ENCODE results near the gene ENG.

ENG gene

GRCh38 chr9:127890053-127890452, 35.6 kb upstream of the ENG start:
- H3K4me3 ChIP-seq (ENCODE audit: low read length): no peak overlapping the region
- H3K9me3 ChIP-seq (ENCODE audit: control insufficient read depth, insufficient read depth, low read length): no peaks in the 10 kb centered on the region
- H3K27me3 ChIP-seq (ENCODE audit: control insufficient read depth, low read length): no peaks in the 10 kb centered on the region
- H3K9me2 ChIP-seq (replicated peaks; ENCODE audit: control insufficient read depth, low read length): no peaks in the 10 kb centered on the region
- TF ChIP-seq EZH2phosphoT487 (IDR thresholded peaks at IDR 0.05; ENCODE audit: borderline replicate concordance, low read length) (no peak), CTCF (IDR thresholded peaks at IDR 0.05; ENCODE audit: low read depth, low read length, poor library complexity, severe bottlenecking) (no peak)
- no peaks in the 10 kb centered on the region for H4K20me1 ChIP-seq (ENCODE audit: control insufficient read depth, insufficient read depth, low read depth, low read length)
- H3F3A ChIP-seq (ENCODE audit: control insufficient read depth, insufficient read depth): peaks cover 3% of the 10 kb centered on the region; the same call in 1 of the 2 replicates
- H3K79me2 ChIP-seq (ENCODE audit: control insufficient read depth, low read length): no peaks in the 10 kb centered on the region
- H3K36me3 ChIP-seq (ENCODE audit: control insufficient read depth, low read length): peaks cover 62% of the 10 kb centered on the region
- no peak overlapping the region for H3K27ac ChIP-seq (ENCODE audit: low read depth, low read length)
- H3K4me2 ChIP-seq (ENCODE audit: low read length): no peak overlapping the region
- H3K4me1 ChIP-seq (ENCODE audit: control insufficient read depth, low read length): no peaks in the 10 kb centered on the region

- no peak for TF ChIP-seq CTCF (IDR thresholded peaks at IDR 0.05; ENCODE audit: low read depth, low read length, poor library complexity, severe bottlenecking)
- TF ChIP-seq EZH2phosphoT487 (IDR thresholded peaks at IDR 0.05; ENCODE audit: borderline replicate concordance, low read length): no peak
- no peaks in the 10 kb centered on the region for H3K79me2 ChIP-seq (ENCODE audit: control insufficient read depth, low read length)
- no peak overlapping the region for H3K27ac ChIP-seq (ENCODE audit: low read depth, low read length)
- H3K4me2 ChIP-seq (ENCODE audit: low read length): no peak overlapping the region
- peaks cover 40% of the 10 kb centered on the region for H3K36me3 ChIP-seq (ENCODE audit: control insufficient read depth, low read length)
- no peak overlapping the region for H3K4me3 ChIP-seq (ENCODE audit: low read length)
- H3F3A ChIP-seq (ENCODE audit: control insufficient read depth, insufficient read depth): peaks cover 3% of the 10 kb centered on the region; the same call in 1 of the 2 replicates
- no peaks in the 10 kb centered on the region for H3K9me3 ChIP-seq (ENCODE audit: control insufficient read depth, insufficient read depth, low read length)
- H3K27me3 ChIP-seq (ENCODE audit: control insufficient read depth, low read length): no peaks in the 10 kb centered on the region
- H3K4me1 ChIP-seq (ENCODE audit: control insufficient read depth, low read length): peaks cover 8% of the 10 kb centered on the region
- no peaks in the 10 kb centered on the region for H4K20me1 ChIP-seq (ENCODE audit: control insufficient read depth, insufficient read depth, low read depth, low read length)
- no peaks in the 10 kb centered on the region for H3K9me2 ChIP-seq (replicated peaks; ENCODE audit: control insufficient read depth, low read length)
Observed at GRCh38 chr9:127887792-127888191, 33.3 kb upstream of the ENG start.

- H3K9me3 ChIP-seq (ENCODE audit: control insufficient read depth, insufficient read depth, low read length): no peaks in the 10 kb centered on the region
- peaks cover 34% of the 10 kb centered on the region for H3K36me3 ChIP-seq (ENCODE audit: control insufficient read depth, low read length)
- TF ChIP-seq EZH2phosphoT487 (IDR thresholded peaks at IDR 0.05; ENCODE audit: borderline replicate concordance, low read length) (no peak), CTCF (IDR thresholded peaks at IDR 0.05; ENCODE audit: low read depth, low read length, poor library complexity, severe bottlenecking) (no peak)
- no peak overlapping the region for H3K4me3 ChIP-seq (ENCODE audit: low read length)
- H3K27me3 ChIP-seq (ENCODE audit: control insufficient read depth, low read length): no peaks in the 10 kb centered on the region
- H3K79me2 ChIP-seq (ENCODE audit: control insufficient read depth, low read length): no peaks in the 10 kb centered on the region
- H4K20me1 ChIP-seq (ENCODE audit: control insufficient read depth, insufficient read depth, low read depth, low read length): no peaks in the 10 kb centered on the region
- H3K4me2 ChIP-seq (ENCODE audit: low read length): no peak overlapping the region
- H3K4me1 ChIP-seq (ENCODE audit: control insufficient read depth, low read length): peaks cover 13% of the 10 kb centered on the region
- peaks cover 6% of the 10 kb centered on the region for H3F3A ChIP-seq (ENCODE audit: control insufficient read depth, insufficient read depth)
- no peaks in the 10 kb centered on the region for H3K9me2 ChIP-seq (replicated peaks; ENCODE audit: control insufficient read depth, low read length)
- H3K27ac ChIP-seq (ENCODE audit: low read depth, low read length): no peak overlapping the region
Observed at GRCh38 chr9:127886401-127886972, 32.0 kb upstream of the ENG start.

Measured in DOHH2 (cell line).